ENCODE data around the gene MEF2C.

DNA sequence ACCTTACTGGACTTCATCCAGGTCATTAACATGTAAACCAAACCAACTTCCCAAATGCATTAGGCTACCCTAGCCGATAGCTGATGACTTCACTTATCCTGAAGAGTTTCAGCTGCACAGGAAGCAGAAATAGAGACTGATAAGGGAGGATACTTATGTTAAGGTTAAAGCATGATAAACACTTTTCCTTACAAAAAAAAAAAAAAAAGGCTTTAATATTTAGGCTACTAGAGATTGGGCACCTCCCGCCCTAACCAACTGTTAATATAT, 1.6 kb upstream of the MEF2C start:
- no peak for TF ChIP-seq POLR2A (IDR thresholded peaks at IDR 0.05)
- TF ChIP-seq, protein P1, sequence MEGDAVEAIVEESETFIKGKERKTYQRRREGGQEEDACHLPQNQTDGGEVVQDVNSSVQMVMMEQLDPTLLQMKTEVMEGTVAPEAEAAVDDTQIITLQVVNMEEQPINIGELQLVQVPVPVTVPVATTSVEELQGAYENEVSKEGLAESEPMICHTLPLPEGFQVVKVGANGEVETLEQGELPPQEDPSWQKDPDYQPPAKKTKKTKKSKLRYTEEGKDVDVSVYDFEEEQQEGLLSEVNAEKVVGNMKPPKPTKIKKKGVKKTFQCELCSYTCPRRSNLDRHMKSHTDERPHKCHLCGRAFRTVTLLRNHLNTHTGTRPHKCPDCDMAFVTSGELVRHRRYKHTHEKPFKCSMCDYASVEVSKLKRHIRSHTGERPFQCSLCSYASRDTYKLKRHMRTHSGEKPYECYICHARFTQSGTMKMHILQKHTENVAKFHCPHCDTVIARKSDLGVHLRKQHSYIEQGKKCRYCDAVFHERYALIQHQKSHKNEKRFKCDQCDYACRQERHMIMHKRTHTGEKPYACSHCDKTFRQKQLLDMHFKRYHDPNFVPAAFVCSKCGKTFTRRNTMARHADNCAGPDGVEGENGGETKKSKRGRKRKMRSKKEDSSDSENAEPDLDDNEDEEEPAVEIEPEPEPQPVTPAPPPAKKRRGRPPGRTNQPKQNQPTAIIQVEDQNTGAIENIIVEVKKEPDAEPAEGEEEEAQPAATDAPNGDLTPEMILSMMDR (IDR thresholded peaks at IDR 0.05): no peak
